ENCODE measurements around the gene GIPR. TPM values are rescaled to one million over a fixed set of nuclear protein-coding genes. Genes with fewer than 3 reads are reported as not detected.

Gene GIPR
- total and polyA plus RNA-seq, 9 donors: 0.02 to 1.6 (median 0.32) TPM; not detected in 3

- Histone ChIP-seq H3K36me3 (no peaks in the 10 kb centered on the region), H3K9me3 (no peaks in the 10 kb centered on the region), H3K27me3 (no peaks in the 10 kb centered on the region), H3K4me1 (ENCODE audit: insufficient read depth) (no peaks in the 10 kb centered on the region), H3K4me3 (no peak overlapping the region), H3K27ac (no peak overlapping the region)
- intact Hi-C loops (cut with DNase I): no loop called here
- DNase-seq: no peak
- no peak for TF ChIP-seq POLR2A (IDR thresholded peaks at IDR 0.05)
- TF ChIP-seq, protein P1, sequence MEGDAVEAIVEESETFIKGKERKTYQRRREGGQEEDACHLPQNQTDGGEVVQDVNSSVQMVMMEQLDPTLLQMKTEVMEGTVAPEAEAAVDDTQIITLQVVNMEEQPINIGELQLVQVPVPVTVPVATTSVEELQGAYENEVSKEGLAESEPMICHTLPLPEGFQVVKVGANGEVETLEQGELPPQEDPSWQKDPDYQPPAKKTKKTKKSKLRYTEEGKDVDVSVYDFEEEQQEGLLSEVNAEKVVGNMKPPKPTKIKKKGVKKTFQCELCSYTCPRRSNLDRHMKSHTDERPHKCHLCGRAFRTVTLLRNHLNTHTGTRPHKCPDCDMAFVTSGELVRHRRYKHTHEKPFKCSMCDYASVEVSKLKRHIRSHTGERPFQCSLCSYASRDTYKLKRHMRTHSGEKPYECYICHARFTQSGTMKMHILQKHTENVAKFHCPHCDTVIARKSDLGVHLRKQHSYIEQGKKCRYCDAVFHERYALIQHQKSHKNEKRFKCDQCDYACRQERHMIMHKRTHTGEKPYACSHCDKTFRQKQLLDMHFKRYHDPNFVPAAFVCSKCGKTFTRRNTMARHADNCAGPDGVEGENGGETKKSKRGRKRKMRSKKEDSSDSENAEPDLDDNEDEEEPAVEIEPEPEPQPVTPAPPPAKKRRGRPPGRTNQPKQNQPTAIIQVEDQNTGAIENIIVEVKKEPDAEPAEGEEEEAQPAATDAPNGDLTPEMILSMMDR (IDR thresholded peaks at IDR 0.05): no peak
- TF ChIP-seq EP300 (IDR thresholded peaks at IDR 0.05): no peak
- 88 to 97% (median 94%) methylated on average over 9 of the region's 9 CpGs for WGBS, 3 donors
Observed at GRCh38 chr19:45705115-45705514, 37.1 kb downstream of the GIPR start.

GRCh38 chr19:45705710-45706415 lies 37.8 kb downstream of the GIPR start:
- no peak overlapping the region for H3K4me3 ChIP-seq
- H3K4me1 ChIP-seq (ENCODE audit: insufficient read depth): no peaks in the 10 kb centered on the region
- H3K36me3 ChIP-seq: no peaks in the 10 kb centered on the region
- H3K9me3 ChIP-seq: no peaks in the 10 kb centered on the region
- intact Hi-C loops (cut with DNase I): no loop called here
- no peak for DNase-seq
- 88 to 92% (median 88%) methylated on average over 12 of the region's 12 CpGs for WGBS, 3 donors
- H3K27me3 ChIP-seq: no peaks in the 10 kb centered on the region
- no peak overlapping the region for H3K27ac ChIP-seq
- TF ChIP-seq POLR2A (IDR thresholded peaks at IDR 0.05) (no peak), EP300 (IDR thresholded peaks at IDR 0.05) (no peak)
- TF ChIP-seq, protein P1 (IDR thresholded peaks at IDR 0.05): no peak

- Histone ChIP-seq H3K27ac (peak overlapping the region in 1 of 2 donors; percentile 51), H3K4me1 (ENCODE audit: insufficient read depth) (peaks cover 2% of the 10 kb centered on the region), H3K27me3 (no peaks in the 10 kb centered on the region), H3K9me3 (no peaks in the 10 kb centered on the region), H3K36me3 (no peaks in the 10 kb centered on the region), H3K4me3 (no peak overlapping the region)
- no peak for DNase-seq
- intact Hi-C loops (cut with DNase I): loop anchor here in 1 of 4 donors (10.0 kb wide), 1 partner anchor 54 kb away; the partner anchor contains the start of gene SIX5
- no peak for TF ChIP-seq POLR2A (IDR thresholded peaks at IDR 0.05)
- TF ChIP-seq EP300 (IDR thresholded peaks at IDR 0.05): no peak
- TF ChIP-seq, protein P1 (IDR thresholded peaks at IDR 0.05): no peak
- 36 to 45% (median 39%) methylated on average over 10 of the region's 10 CpGs for WGBS, 3 donors
Observed at GRCh38 chr19:45710356-45711130, 42.5 kb downstream of the GIPR start.

DNA sequence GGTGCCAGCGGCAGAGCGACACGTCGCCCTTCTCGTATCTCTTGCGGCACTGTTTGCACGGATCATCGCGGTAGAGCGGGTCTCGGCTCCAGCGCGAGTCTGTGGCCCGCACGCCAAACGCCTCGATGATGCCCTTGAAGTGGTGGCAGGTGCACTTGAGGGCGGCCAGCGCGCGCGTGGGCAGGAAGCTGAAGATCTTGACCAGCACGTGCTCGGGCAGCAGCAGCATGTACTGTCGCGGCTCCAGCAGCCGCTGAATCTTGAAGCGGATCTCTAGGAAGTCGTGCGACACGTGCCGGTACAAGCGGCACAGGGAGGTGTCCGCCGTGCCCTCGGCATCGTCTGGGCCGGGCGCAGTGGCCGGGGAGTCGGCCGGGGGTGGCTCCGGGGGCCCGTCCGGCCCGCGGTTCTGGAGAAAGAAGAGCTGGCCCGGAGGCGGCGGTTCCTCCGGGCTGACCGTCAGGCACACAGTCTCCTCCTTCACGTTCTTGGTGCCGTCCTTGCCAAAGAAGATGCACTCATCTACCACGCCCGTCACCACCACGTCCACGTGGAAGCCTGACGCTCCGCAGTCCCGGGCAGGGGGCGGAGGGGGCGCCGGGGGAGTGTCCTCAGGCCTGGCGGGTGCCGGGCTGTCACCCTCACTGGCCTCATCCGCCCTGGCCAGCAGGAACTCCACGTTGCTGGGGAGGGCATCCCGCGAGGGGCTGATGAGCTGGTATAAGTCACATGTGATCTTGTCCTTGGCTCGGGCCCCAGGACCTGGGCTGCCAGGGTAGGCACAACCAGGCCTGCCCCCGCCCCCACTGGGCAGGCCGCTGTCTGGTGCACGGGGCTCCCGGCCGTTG lies 44.1 kb downstream of the GIPR start:
- intact Hi-C loops (cut with DNase I): loop anchor here in 1 of 4 donors (10.0 kb wide), 1 partner anchor 53 kb away; the partner anchor contains the start of gene SIX5
- TF ChIP-seq POLR2A (IDR thresholded peaks at IDR 0.05) (no peak), EP300 (IDR thresholded peaks at IDR 0.05) (no peak)
- TF ChIP-seq, protein P1 (IDR thresholded peaks at IDR 0.05): no peak
- no peaks in the 10 kb centered on the region for H3K9me3 ChIP-seq
- no peak overlapping the region for H3K4me3 ChIP-seq
- H3K36me3 ChIP-seq: no peaks in the 10 kb centered on the region
- 86 to 90% (median 88%) methylated on average over 74 to 76 of the region's 76 CpGs for WGBS, 3 donors
- DNase-seq: peak in 2 of 5 donors; percentile 38 to 41
- H3K27me3 ChIP-seq: no peaks in the 10 kb centered on the region
- no peak overlapping the region for H3K27ac ChIP-seq
- peaks cover 2% of the 10 kb centered on the region for H3K4me1 ChIP-seq (ENCODE audit: insufficient read depth)

Measured in ovary (tissue), 9 donors.